Lower leg skin (tissue), 4 donors: ENCODE results near the gene CD99. TPM values are rescaled to one million over a fixed set of nuclear protein-coding genes. Genes with fewer than 3 reads are reported as not detected.

ENCODE experiments used
- DNase-seq, 2 donors: peaks; one replicate each; pipeline ENCODE4 v3.0.0-alpha.2; 2019; ENCODE audit warnings: low spot score in 2 of 2
- H3K4me3 ChIP-seq: fragments of 200-600 bp; sonication (generic); 2 replicates; pipeline ENCODE4 v1.5.1; 2017; ENCODE audit warnings: mild to moderate bottlenecking, low read depth; ENCODE audit not compliant: poor library complexity, severe bottlenecking
- CTCF ChIP-seq, 3 donors: fragments of 450-650 bp; IDR thresholded peaks; one replicate each; pipeline ENCODE4 v1.5.1; 2016; ENCODE audit warnings: antibody characterized with exemption in 3 of 3, mild to moderate bottlenecking in 3 of 3, moderate library complexity in 2 of 3
- POLR2A ChIP-seq, 2 donors: fragments of 450-650 bp; IDR thresholded peaks; one replicate each; pipeline ENCODE4 v1.6.1; 2016 to 2017; ENCODE audit warnings: antibody characterized with exemption in 2 of 2, mild to moderate bottlenecking in 1 of 2, moderate library complexity in 1 of 2
- WGBS, 2 donors: methylation state at CpG; one replicate each; pipeline ENCODE4 v1.1.5; 2018; 5-methylcytosine and 5-hydroxymethylcytosine counted together
- intact Hi-C: fragments of 100-400 bp; cut with DNase I; formaldehyde crosslinking; loops from one replicate; pipeline ENCODE4 v1.15.0; 2023; ENCODE audit warnings: low total_unique reads
- total RNA-seq, 4 donors: library from RNA; depleted of rRNA; stranded (reverse); fragments of >200 nt; gene quantifications; one replicate each; pipeline ENCODE4 v1.1.0, GENCODE V29; 2016

Gene CD99
- total RNA-seq, 4 donors from 2014 or later: 168 to 384 (median 194) TPM

DNA sequence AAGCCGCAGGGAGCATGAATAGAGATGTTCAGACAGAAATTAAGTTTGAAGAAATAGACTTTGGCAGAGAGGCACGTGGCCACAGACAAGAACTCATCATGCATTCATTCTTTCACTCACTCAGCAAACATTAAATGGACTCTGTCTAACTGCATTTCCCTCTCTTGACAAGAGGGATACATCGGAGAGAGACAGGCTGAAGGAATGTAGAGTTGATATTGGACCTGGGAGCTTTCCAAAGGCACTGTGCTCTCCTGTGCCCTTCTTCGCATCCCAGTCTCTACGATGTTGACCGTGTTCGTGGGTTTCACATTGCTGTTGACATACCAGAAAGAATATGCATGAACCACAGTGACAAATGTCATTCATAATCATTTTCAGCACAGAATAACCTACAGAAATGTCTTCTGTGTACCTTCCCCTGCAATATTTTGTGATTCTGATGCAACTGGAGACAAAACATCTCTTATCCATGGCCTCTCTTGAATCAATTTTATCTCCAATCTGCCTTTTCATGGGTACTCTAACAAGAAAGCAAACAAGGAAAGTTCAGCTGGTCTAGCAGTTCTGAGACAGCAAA is 34.7 kb upstream of the CD99 start:
- DNase-seq: no peak
- intact Hi-C loops: no loop called here
- no peak overlapping the region for H3K4me3 ChIP-seq
- 91 to 94% methylated on average over 7 of the region's 7 CpGs for WGBS, 2 donors
- TF ChIP-seq CTCF (IDR thresholded peaks at IDR 0.05): no peak

- 88 to 89% methylated on average over 6 of the region's 6 CpGs for WGBS, 2 donors
- intact Hi-C loops: no loop called here
- H3K4me3 ChIP-seq: no peak overlapping the region
- no peak for TF ChIP-seq POLR2A (IDR thresholded peaks at IDR 0.05)
- no peak for TF ChIP-seq CTCF (IDR thresholded peaks at IDR 0.05)
- no peak for DNase-seq
Measured at GRCh38 chrX:2657532-2658113, 33.5 kb upstream of the CD99 start.

- 85% methylated on average over 5 of the region's 5 CpGs for WGBS, 2 donors
- no peak for DNase-seq
- TF ChIP-seq CTCF (IDR thresholded peaks at IDR 0.05) (no peak), POLR2A (IDR thresholded peaks at IDR 0.05) (no peak)
- no peak overlapping the region for H3K4me3 ChIP-seq
- intact Hi-C loops: no loop called here
Measured at GRCh38 chrX:2658585-2659292, 32.4 kb upstream of the CD99 start.

GRCh38 chrX:2662586-2662985 is 28.5 kb upstream of the CD99 start:
- 72 to 73% methylated on average over 5 of the region's 5 CpGs for WGBS, 2 donors
- intact Hi-C loops: no loop called here

DNA sequence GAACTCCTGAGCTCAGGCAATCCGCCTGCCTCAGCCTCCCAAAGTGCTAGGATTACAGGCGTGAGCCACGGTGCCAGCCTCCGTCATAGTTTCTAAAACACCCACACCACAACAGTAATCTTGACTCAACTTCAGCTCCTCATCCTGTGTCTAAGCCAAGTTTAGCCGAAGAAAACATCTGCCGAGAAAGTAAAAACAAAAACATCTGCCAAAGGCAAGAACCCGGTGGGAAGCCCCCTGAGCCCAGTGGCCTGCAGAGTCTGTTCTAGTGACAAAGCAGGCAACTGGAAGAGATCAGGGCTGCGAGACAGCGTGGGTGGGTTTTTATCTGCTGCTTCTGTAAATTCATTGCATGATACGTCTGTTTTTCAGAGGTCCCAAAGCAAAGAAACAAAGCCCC is 26.6 kb upstream of the CD99 start:
- no peak overlapping the region for H3K4me3 ChIP-seq
- DNase-seq: no peak
- TF ChIP-seq POLR2A (IDR thresholded peaks at IDR 0.05) (no peak), CTCF (IDR thresholded peaks at IDR 0.05) (no peak)
- intact Hi-C loops: no loop called here
- WGBS, 2 donors: 54 to 68% methylated on average over 10 of the region's 10 CpGs

More at GRCh38 chrX:2662586-2662985, 28.5 kb upstream of the CD99 start:
- TF ChIP-seq CTCF (IDR thresholded peaks at IDR 0.05) (no peak), POLR2A (IDR thresholded peaks at IDR 0.05) (no peak)
- no peak overlapping the region for H3K4me3 ChIP-seq
- no peak for DNase-seq
